Loucy (cell line): ENCODE data around the gene MROH2B.

Source experiments
- H2AFZ ChIP-seq: fragments of 200-600 bp; sonication (generic); 2 replicates; pipeline ENCODE4 v1.6.0; 2016; ENCODE audit warnings: antibody characterized with exemption, mild to moderate bottlenecking, low read length, moderate library complexity
- H3F3A ChIP-seq: fragments of 200-600 bp; 2 replicates; pipeline ENCODE4 v1.6.0; 2016; ENCODE audit warnings: antibody characterized with exemption, low read depth, mild to moderate bottlenecking
- H3K27me3 ChIP-seq: fragments of 200-600 bp; sonication (generic); 2 replicates; pipeline ENCODE4 v1.6.1; 2014; ENCODE audit warnings: low read length, mild to moderate bottlenecking; ENCODE audit not compliant: insufficient read depth, poor library complexity, severe bottlenecking
- H3K36me3 ChIP-seq: fragments of 200-600 bp; sonication (generic); 2 replicates; pipeline ENCODE4 v1.6.1; 2016; ENCODE audit warnings: low read length; ENCODE audit not compliant: insufficient read depth
- H3K4me1 ChIP-seq: fragments of 200-600 bp; sonication (generic); 2 replicates; pipeline ENCODE4 v1.5.1; 2014; ENCODE audit warnings: low read length, mild to moderate bottlenecking; ENCODE audit not compliant: insufficient read depth, poor library complexity, severe bottlenecking
- H3K4me2 ChIP-seq: fragments of 200-600 bp; sonication (generic); 2 replicates; pipeline ENCODE4 v1.6.0; 2014; ENCODE audit warnings: antibody characterized with exemption, low read length, low read depth, mild to moderate bottlenecking; ENCODE audit not compliant: poor library complexity, severe bottlenecking
- H3K4me3 ChIP-seq: fragments of 200-600 bp; sonication (generic); 2 replicates; pipeline ENCODE4 v1.5.1; 2014; ENCODE audit warnings: low read length, mild to moderate bottlenecking, mixed read lengths; ENCODE audit not compliant: poor library complexity, severe bottlenecking
- H3K79me2 ChIP-seq: fragments of 200-600 bp; sonication (generic); 2 replicates; pipeline ENCODE4 v1.6.1; 2014; ENCODE audit warnings: low read length; ENCODE audit not compliant: insufficient read depth
- H3K9ac ChIP-seq: fragments of 200-600 bp; sonication (generic); 2 replicates; pipeline ENCODE4 v1.6.0; 2014; ENCODE audit warnings: mild to moderate bottlenecking, low read depth, low read length, moderate library complexity; ENCODE audit not compliant: poor library complexity, severe bottlenecking
- H3K9me2 ChIP-seq: fragments of 200-600 bp; sonication (generic); replicated peaks from 2 replicates; pipeline ENCODE4 v1.6.1; 2016; ENCODE audit warnings: low read depth, low read length, mixed read lengths
- H3K9me3 ChIP-seq: fragments of 200-600 bp; sonication (generic); 2 replicates; pipeline ENCODE4 v1.6.1; 2014; ENCODE audit warnings: mild to moderate bottlenecking, antibody characterized with exemption, low read length, low read depth; ENCODE audit not compliant: insufficient read depth
- H4K20me1 ChIP-seq: fragments of 200-600 bp; sonication (generic); 2 replicates; pipeline ENCODE4 v1.6.0; 2014; ENCODE audit warnings: antibody characterized with exemption, low read length, mild to moderate bottlenecking; ENCODE audit not compliant: insufficient read depth, poor library complexity, severe bottlenecking
- CTCF ChIP-seq: fragments of 200-600 bp; sonication (generic); conservative IDR thresholded peaks from 2 replicates; pipeline ENCODE4 v1.5.1; 2014; ENCODE audit warnings: mild to moderate bottlenecking, antibody characterized with exemption, low read length
- EZH2phosphoT487 ChIP-seq: fragments of 200-600 bp; IDR thresholded peaks from 2 replicates; pipeline ENCODE4 v1.6.1; 2018; ENCODE audit warnings: antibody characterized with exemption, mild to moderate bottlenecking, moderate library complexity, borderline replicate concordance

The MROH2B gene

GRCh38 chr5:41012318-41012717, 58.8 kb downstream of the MROH2B start:
- Histone ChIP-seq H3K4me3 (no peak overlapping the region), H3K9me2 (no peaks in the 10 kb centered on the region), H3K36me3 (no peaks in the 10 kb centered on the region), H3K27me3 (no peaks in the 10 kb centered on the region), H3F3A (no peaks in the 10 kb centered on the region), H3K9ac (no peak overlapping the region), H3K4me1 (no peaks in the 10 kb centered on the region), H3K79me2 (no peaks in the 10 kb centered on the region), H3K9me3 (no peaks in the 10 kb centered on the region), H4K20me1 (no peaks in the 10 kb centered on the region), H3K4me2 (no peak overlapping the region), H2AFZ (no peak overlapping the region)
- TF ChIP-seq EZH2phosphoT487 (no peak), CTCF (no peak)

- Histone ChIP-seq H3K9me2 (no peaks in the 10 kb centered on the region), H3K4me1 (no peaks in the 10 kb centered on the region), H3K4me3 (no peak overlapping the region), H3F3A (no peaks in the 10 kb centered on the region), H3K79me2 (no peaks in the 10 kb centered on the region), H3K4me2 (no peak overlapping the region), H3K9ac (no peak overlapping the region), H3K36me3 (no peaks in the 10 kb centered on the region), H4K20me1 (no peaks in the 10 kb centered on the region), H3K27me3 (no peaks in the 10 kb centered on the region), H2AFZ (no peak overlapping the region), H3K9me3 (no peaks in the 10 kb centered on the region)
- TF ChIP-seq CTCF, result no peak
- TF ChIP-seq EZH2phosphoT487, result no peak
Measured at GRCh38 chr5:41010572-41010971, 60.6 kb downstream of the MROH2B start.

- no peaks in the 10 kb centered on the region for H4K20me1 ChIP-seq
- no peak overlapping the region for H3K4me3 ChIP-seq
- no peaks in the 10 kb centered on the region for H3F3A ChIP-seq
- no peak overlapping the region for H3K4me2 ChIP-seq
- H3K9ac ChIP-seq, result no peak overlapping the region
- no peaks in the 10 kb centered on the region for H3K27me3 ChIP-seq
- H3K9me3 ChIP-seq, result no peaks in the 10 kb centered on the region
- no peaks in the 10 kb centered on the region for H3K9me2 ChIP-seq
- H3K79me2 ChIP-seq, result no peaks in the 10 kb centered on the region
- TF ChIP-seq EZH2phosphoT487 (no peak), CTCF (no peak)
- H3K4me1 ChIP-seq, result no peaks in the 10 kb centered on the region
- no peak overlapping the region for H2AFZ ChIP-seq
- H3K36me3 ChIP-seq, result no peaks in the 10 kb centered on the region
Measured at GRCh38 chr5:41009232-41009631, 61.9 kb downstream of the MROH2B start.
